SW 1271 (cell line): ENCODE measurements around the gene ATP9B.
"Not testable (repeated sequence)": the region's sequence is repeated elsewhere in the genome, so short reads cannot be mapped to it uniquely, and the experiment has no call there.

Experiments used
- DNase-seq, 2 experiments: peaks; one replicate each; lab custom pipeline; 2025; lab: John Stamatoyannopoulos, UW

The ATP9B gene

GRCh38 chr18:79361766-79362522 is 292.8 kb downstream of the ATP9B start:
- DNase-seq, result no peak

DNA sequence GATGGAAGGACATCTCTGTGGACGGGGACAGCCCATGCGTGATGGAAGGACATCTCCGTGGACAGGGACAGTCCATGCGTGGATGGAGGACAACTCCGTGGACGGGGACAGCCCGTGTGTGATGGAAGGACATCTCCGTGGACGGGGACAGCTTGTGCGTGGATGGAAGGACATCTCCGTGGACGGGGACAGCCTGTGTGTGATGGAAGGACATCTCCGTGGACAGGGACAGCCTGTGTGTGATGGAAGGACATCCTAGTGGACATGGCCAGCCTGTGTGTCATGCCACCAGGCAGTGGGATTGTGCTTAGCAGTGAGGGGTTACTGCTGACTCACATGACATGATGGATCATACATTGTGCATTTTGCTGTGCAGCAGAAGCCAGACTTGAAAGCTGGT is 296.5 kb downstream of the ATP9B start:
- DNase-seq, result no peak

DNA sequence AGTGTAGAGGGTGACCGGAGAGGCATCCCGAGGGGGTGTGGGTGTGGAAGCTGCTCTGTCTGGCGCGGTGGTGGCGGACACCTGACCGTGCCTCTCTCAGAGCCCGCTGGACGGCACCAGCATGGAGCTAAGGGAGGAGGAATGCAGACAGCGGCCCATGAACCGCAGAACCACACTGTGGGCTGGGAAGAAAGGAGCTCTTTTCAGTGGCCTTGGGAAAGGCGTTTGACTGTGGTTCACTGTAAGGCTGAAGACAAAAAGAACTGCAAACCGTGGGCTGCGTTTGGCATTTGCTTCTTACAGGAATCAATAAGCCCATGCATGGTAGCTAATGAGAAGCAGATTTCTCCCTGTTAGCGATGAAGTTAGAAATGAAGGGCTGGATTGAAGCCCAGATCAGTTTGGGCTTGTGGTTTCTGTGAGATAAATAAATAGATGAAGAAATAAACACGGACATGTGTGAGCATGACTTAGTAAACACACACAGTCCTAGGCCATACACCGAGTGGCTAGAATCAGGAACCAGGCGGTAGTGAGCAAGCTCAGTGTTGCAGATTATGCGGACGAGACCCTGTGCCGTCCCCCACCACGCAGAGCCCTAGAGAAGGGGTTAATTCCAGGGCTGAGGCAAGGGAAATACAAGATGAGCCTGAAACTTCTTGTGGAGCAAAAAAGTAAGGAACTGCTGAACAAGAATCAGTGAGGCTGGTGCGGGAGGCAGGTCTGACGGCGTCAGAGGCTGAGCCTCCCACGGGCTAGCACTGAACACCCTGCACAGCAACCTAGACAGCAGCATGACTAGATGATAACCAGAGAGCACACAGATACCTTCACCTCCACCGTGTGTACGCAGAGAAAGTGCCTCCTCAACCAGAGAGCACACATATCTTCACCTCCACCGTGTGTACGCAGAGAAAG is 297.2 kb downstream of the ATP9B start:
- no peak for DNase-seq

DNA sequence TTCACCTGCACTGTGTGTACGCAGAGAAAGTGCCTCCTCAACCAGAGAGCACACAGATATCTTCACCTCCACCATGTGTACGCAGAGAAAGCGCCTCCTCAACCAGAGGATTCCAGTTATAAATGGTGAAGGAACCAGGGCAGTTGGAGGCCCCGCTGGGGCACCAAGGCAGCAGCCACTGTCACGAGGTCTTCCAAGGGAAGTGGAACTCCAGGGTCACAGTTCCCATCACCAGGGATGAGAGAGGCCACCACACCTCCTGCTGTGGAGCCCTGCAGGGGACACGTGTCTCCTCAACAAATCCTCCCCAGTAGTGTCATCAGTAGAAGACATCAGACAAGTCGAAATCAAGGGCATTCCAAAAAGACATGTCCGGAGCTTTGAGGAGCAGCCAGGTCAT is 298.3 kb downstream of the ATP9B start:
- DNase-seq, result no peak

DNA sequence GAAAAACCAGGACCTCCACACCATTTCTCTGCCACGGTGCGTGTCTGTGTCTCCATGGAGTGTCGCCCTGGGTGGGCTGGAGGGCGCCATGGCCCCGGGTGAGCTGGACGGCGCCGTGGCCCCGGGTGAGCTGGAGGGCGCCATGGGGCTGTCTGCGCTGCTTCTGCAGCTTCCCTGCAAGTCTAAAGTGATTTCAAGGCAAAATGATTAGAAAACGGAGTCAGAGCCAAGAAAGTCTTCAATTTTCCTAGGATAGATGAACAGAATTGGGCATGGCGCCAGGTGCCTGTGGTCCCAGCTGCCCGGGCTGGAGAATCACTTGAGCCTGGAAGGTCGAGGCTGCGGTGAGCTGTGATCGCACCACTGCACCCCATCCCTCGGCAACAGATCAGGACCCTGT is 298.8 kb downstream of the ATP9B start:
- no peak for DNase-seq

GRCh38 chr18:79368681-79369080 is 299.5 kb downstream of the ATP9B start:
- DNase-seq, result no peak

DNA sequence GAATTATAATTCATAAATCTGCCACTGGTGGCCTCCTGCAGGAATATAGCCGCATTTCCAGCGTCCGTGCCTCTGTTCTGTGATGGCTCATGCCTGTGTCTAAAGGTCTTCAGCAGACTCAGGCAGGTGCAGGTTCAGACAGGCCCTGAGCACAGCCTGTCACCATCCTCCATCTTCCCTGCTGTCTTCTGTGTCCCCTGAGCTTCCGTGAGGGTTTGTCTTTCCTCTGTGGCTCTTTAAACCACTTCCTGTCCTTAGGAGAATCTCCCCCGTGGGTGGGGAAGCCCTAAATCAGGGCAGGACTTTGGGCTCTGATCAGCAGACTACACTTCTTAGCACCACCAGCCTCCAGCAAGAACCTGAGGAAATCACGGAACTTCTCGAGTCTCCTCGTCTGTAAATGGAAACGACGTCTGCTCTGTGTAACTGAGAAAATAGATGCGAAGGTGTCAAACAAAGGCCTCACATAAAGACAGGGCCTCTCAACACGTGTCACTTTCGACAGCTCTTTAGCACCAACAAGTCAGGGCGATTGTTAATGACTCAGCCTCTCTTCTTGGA is 302.4 kb downstream of the ATP9B start:
- DNase-seq, result no peak

DNA sequence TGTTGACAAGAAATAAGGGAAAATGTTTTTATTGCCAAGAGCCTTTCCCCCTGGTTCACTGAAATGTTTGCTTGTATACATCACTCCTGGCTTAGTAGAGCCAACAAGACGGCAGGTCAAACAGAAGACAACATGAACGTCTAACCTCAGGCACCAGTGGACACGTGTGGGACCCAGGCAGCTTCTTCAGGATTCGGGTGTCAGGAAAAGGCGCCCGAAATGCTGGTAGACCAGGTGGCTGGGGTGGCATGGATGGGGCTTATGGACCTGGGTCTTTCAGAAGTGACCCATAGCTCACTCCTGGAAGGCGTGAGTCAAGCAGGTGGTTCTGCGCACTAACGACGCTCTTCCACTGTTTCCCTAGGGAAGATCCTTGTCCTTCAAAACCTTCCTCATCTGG is 303.3 kb downstream of the ATP9B start:
- no peak for DNase-seq

- DNase-seq, result no peak
Observed at GRCh38 chr18:79372991-79373390, 303.8 kb downstream of the ATP9B start.

DNA sequence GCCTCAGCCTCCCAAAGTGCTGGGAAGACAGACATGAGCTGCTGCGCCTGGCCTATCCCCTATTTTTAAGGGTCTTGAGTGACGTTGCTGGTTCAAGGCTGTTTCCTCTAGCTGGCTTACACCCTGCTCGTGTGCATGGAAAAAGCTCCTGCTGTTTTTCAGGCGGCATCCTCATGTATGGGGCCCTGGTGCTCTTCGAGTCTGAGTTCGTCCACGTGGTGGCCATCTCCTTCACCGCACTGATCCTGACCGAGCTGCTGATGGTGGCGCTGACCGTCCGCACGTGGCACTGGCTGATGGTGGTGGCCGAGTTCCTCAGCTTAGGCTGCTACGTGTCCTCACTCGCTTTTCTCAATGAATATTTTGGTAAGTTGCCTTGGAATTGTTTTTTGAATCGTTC is 304.5 kb downstream of the ATP9B start:
- no peak for DNase-seq

- DNase-seq, result no peak
Observed at GRCh38 chr18:79374408-79375171, 305.4 kb downstream of the ATP9B start.

- DNase-seq, result no peak
Observed at GRCh38 chr18:79375441-79376154, 306.4 kb downstream of the ATP9B start.

DNA sequence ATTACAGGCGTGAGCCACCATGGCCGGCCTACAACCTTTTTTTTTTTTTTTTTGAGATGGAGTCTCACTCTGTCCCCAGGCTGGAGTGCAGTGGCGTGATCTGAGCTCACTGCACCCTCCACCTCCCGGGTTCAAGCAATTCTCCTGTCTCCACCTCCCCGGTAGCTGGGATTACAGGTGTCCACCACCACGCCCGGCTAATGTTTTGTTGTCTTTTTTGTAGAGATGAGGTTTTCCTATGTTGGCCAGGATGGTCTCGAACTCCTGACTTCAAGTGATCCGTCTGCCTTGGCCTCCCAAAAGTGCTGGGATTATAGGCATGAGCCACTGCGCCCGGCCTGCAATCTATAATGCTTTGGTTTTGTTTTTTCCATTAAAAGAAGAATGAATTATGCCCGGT is 307.5 kb downstream of the ATP9B start:
- not testable (repeated sequence) for DNase-seq

DNA sequence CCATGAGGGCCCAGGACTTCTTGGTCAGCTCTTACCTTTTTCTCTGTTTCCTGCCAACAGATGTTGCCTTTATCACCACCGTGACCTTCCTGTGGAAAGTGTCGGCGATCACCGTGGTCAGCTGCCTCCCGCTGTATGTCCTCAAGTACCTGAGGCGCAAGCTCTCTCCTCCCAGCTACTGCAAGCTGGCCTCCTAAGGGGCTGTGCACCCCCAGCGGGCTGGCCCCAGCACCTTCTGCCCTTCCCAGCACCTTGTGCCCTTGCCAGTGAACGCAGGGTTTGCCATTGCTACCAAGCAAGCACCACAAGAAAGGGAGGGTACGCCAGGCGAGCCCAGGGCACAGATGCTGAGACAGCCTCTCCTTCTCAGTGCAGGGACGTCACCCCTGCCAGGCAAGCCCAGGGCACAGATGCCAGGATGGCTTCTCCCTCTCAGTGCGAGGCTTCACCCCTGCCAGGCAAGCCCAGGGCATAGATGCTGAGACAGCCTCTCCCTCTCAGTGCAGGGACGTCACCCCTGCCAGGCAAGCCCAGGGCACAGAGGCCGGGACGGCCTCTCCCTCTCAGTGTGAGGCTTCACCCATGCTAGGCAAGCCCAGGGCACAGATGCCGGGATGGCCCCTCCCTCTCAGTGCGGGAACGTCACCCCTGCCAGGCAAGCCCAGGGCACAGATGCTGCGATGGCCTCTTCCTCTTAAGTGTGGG is 308.1 kb downstream of the ATP9B start:
- DNase-seq, result no peak

DNA sequence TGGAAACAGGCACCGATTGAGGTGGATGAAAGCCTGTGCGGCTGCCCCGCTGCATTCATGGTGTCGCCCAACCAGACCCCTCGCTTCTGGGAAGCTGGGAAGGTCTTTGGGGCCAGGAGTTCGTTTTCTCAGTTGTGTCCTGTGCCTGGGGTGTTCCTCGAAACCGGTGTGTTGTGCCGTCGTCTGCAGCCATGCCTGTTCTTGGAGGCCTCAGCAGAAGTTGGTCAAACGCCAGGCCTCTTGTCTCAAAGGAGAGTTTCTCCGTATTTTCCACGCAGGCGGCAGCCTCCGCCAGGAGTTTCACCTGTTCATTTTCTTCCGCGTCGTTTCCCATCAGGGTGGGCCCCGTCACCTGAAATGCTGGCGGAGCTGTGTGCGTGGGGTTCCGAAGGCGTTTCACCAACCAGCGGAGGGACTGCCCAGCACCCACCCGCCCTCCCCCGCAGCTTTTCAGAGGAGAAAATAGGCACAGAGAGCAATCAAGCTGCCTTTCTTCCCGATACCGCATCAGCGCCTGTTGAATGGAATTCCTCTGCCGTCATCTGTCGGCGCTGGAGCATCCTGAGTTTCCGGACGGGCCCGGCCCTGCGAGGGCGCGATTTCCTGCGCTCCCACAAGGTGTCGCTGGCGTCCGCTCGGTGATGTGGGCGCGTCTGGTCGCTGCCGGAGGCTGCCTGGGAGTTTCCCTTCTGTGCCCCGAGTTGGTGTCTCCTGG is 309.5 kb downstream of the ATP9B start:
- DNase-seq, result no peak

GRCh38 chr18:79379251-79379905 is 310.2 kb downstream of the ATP9B start:
- no peak for DNase-seq

GRCh38 chr18:79379931-79380815 is 311.0 kb downstream of the ATP9B start:
- DNase-seq, result no peak
